ENCODE measurements around the gene KLK15.

DNA sequence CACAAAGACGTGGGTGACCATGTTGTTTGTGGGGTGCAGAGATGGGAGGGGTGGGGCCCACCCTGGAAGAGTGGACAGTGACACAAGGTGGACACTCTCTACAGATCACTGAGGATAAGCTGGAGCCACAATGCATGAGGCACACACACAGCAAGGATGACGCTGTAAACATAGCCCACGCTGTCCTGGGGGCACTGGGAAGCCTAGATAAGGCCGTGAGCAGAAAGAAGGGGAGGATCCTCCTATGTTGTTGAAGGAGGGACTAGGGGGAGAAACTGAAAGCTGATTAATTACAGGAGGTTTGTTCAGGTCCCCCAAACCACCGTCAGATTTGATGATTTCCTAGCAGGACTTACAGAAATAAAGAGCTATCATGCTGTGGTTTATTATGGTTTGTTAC is 45.5 kb upstream of the KLK15 start:
- TF ChIP-seq POLR2AphosphoS5 (IDR thresholded peaks at IDR 0.05; ENCODE audit: low read depth, low read length) (no peak), POLR2A (IDR thresholded peaks at IDR 0.05; ENCODE audit: control extremely low read depth in 1 of 2, low read depth in 2 of 2, low read length in 2 of 2) (no peak)
- TF ChIP-seq, protein P1, sequence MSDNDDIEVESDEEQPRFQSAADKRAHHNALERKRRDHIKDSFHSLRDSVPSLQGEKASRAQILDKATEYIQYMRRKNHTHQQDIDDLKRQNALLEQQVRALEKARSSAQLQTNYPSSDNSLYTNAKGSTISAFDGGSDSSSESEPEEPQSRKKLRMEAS (IDR thresholded peaks at IDR 0.05), result no peak

Data from H1 (cell line).